Measurements from ENCODE around the gene BCOR. TPM values are rescaled to one million over a fixed set of nuclear protein-coding genes. Genes with fewer than 3 reads are reported as not detected.
A peak's percentile ranks its signal among the peaks of the same experiment; 100 is the strongest.

Gene BCOR
- total and polyA plus RNA-seq, 2 of the 13 experiments (the other 11 are each of a cell fraction or from before 2014, with no cell fraction given) = 14.3 to 15.2 TPM

DNA sequence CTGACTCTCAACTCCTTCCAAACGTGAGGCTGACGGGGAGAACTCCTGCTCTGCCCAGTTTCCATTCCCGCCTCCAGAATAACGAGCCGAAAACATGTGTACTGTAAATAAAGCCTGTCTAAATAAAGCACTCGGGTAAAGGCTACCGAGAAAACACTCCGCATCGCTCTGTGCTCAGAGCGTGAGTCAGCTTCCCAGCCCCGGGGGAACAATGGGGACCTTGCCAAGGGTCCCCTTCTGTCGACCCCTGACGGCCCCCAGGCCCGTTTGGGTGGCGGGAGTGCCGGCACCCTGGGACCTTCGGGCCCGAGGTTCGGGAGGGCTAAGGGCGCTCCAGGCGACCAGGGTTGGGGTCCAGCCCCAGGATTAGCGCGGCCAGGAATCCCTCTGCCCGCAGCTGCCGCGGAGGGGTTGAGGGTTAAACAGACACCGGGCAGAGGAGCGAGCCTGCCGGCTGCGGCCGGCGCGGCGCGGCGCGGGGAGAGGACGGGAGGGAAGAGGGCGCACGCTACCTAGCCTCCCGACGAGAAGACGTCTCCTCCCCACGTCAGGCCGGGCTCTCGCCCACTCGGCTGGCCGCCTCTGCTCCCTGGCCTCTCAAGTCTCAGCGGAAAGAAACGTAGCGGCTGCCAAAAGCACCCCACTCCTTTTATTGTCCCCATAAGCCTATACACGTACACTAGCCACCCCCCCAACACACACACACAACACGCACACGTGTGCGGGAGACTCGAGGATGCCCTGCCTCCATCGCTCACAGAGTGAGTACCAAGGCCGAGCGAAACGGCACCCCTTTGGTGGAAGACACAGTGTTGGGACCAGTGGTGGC, 85.5 kb downstream of the BCOR start:
- Histone ChIP-seq H4K20me1 (ENCODE audit: insufficient read depth, low read length) (no peaks in the 10 kb centered on the region), H3K27me3 (ENCODE audit: control insufficient read depth in 1 of 2, insufficient read depth in 2 of 2, low read length in 2 of 2) (no peaks in the 10 kb centered on the region), H3K79me2 (ENCODE audit: insufficient read depth, low read length) (no peaks in the 10 kb centered on the region), H3K9ac (ENCODE audit: insufficient read depth, low read depth, low read length) (peak overlapping the region; percentile 86), H3K4me2 (ENCODE audit: low read depth, low read length) (peak overlapping the region; percentile 92), H2AFZ (ENCODE audit: low read length) (no peak overlapping the region), H3K4me1 (ENCODE audit: insufficient read depth, low read length) (peaks cover 27% of the 10 kb centered on the region), H3K27ac (ENCODE audit: extremely low read length, insufficient read depth, low read length) (peak overlapping the region; percentile 98), H3K36me3 (replicated peaks in 1 of 2; ENCODE audit: control insufficient read depth in 1 of 2, insufficient read depth in 2 of 2, low read length in 2 of 2) (no peaks in the 10 kb centered on the region), H3K4me3 (replicated peaks in 1 of 3; ENCODE audit: insufficient read depth in 1 of 3, low read depth in 2 of 3, low read length in 3 of 3) (peak overlapping the region; percentile 59 to 77 (median 70); a peak in 5 of 6 replicates), H3K9me3 (ENCODE audit: low read length) (no peaks in the 10 kb centered on the region)
- intact Hi-C loops (cut with micrococcal nuclease; ENCODE audit: unreplicated experiment) = loop anchor here (1.0 to 5.0 kb wide), 3 partner anchors 9 to 85 kb away; partner anchors contain the start of gene BCOR
- POLR2A ChIA-PET = interaction anchor here (0.6 to 4.1 kb wide), 23 partner anchors 9 to 164 kb away, joined by 3 to 41 read pairs (median 8); partner anchors contain the start of gene BCOR
- WGBS (ENCODE audit: low lambda C conversion rate) = 0% methylated on average over 5 of the region's 60 CpGs
- FAIRE-seq (peak; percentile 81), DNase-seq (ENCODE audit: low spot score) (peak; percentile 63), ATAC-seq (peak; percentile 41)
- no TSS peak for BruUV-seq (replicated peaks)
- in situ Hi-C loops (cut with HindIII; ENCODE audit: extremely low pct_ligation_motif_present, low pct_unique_long_range_greater_than_20kb) = loop anchor here (5.0 kb wide), 1 partner anchor 140 kb away; no protein-coding TSS in a partner anchor
- CTCF ChIA-PET (ENCODE audit: low intra/inter-chr PET ratio, low total read pairs) = no interaction called here
- no peak for TF ChIP-seq ZNF746 (CRISPR knock-in tag; IDR thresholded peaks at IDR 0.05)
- 0 out of 2 replicates have a peak, but pooled peaks have one; percentile 23 for TF ChIP-seq ATF7-NPFF (CRISPR knock-in tag; IDR thresholded peaks at IDR 0.05; ENCODE audit: low read depth)
- TF ChIP-seq KAT7 (CRISPR knock-in tag; IDR thresholded peaks at IDR 0.05; ENCODE audit: borderline replicate concordance) = 0 out of 2 replicates have a peak, but pooled peaks have one; percentile 15
- 0 out of 2 replicates have a peak, but pooled peaks have one; percentile 16 for TF ChIP-seq ZNF543 (CRISPR knock-in tag; IDR thresholded peaks at IDR 0.05)
- TF ChIP-seq, protein P1, sequence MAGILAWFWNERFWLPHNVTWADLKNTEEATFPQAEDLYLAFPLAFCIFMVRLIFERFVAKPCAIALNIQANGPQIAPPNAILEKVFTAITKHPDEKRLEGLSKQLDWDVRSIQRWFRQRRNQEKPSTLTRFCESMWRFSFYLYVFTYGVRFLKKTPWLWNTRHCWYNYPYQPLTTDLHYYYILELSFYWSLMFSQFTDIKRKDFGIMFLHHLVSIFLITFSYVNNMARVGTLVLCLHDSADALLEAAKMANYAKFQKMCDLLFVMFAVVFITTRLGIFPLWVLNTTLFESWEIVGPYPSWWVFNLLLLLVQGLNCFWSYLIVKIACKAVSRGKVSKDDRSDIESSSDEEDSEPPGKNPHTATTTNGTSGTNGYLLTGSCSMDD (CRISPR knock-in tag; IDR thresholded peaks at IDR 0.05) = no peak
- peak; percentile 23; the same call in 1 of the 2 replicates for TF ChIP-seq SOX5 (CRISPR knock-in tag; IDR thresholded peaks at IDR 0.05; ENCODE audit: borderline replicate concordance)
- no peak for TF ChIP-seq SOX6 (IDR thresholded peaks at IDR 0.05)
- TF ChIP-seq SOX6 (CRISPR knock-in tag; IDR thresholded peaks at IDR 0.05) = peak; percentile 42
- TF ChIP-seq, protein P2, sequence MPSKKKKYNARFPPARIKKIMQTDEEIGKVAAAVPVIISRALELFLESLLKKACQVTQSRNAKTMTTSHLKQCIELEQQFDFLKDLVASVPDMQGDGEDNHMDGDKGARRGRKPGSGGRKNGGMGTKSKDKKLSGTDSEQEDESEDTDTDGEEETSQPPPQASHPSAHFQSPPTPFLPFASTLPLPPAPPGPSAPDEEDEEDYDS (CRISPR knock-in tag; IDR thresholded peaks at IDR 0.05) = 0 out of 2 replicates have a peak, but pooled peaks have one; percentile 36
- no peak for TF ChIP-seq FIP1L1 (IDR thresholded peaks at IDR 0.05; ENCODE audit: borderline replicate concordance, insufficient read depth, low read depth, low read length)
- TF ChIP-seq, protein P3, sequence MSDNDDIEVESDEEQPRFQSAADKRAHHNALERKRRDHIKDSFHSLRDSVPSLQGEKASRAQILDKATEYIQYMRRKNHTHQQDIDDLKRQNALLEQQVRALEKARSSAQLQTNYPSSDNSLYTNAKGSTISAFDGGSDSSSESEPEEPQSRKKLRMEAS (IDR thresholded peaks at IDR 0.05) = peak; percentile 37; the same call in 1 of the 2 replicates
- 0 out of 2 replicates have a peak, but pooled peaks have one; percentile 30 for TF ChIP-seq BHLHE40 (IDR thresholded peaks at IDR 0.05; ENCODE audit: low read length)
- no peak for TF ChIP-seq FOXA1 (IDR thresholded peaks at IDR 0.05)
- 0 out of 2 replicates have a peak, but pooled peaks have one; percentile 24 for TF ChIP-seq FOXA1 (CRISPR knock-in tag; IDR thresholded peaks at IDR 0.05)
- peak in 1 of 2 experiments; percentile 42; a peak in 1 of 4 replicates for TF ChIP-seq POLR2A (IDR thresholded peaks at IDR 0.05; ENCODE audit: insufficient read depth in 1 of 2, low read depth in 2 of 2, low read length in 2 of 2)
- TF ChIP-seq GZF1 (CRISPR knock-in tag; IDR thresholded peaks at IDR 0.05) = no peak
- TF ChIP-seq, protein P4, sequence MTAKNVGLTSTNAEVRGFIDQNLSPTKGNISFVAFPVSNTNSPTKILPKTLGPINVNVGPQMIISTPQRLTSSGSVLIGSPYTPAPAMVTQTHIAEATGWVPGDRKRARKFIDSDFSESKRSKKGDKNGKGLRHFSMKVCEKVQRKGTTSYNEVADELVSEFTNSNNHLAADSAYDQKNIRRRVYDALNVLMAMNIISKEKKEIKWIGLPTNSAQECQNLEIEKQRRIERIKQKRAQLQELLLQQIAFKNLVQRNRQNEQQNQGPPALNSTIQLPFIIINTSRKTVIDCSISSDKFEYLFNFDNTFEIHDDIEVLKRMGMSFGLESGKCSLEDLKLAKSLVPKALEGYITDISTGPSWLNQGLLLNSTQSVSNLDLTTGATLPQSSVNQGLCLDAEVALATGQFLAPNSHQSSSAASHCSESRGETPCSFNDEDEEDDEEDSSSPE (CRISPR knock-in tag; IDR thresholded peaks at IDR 0.05) = peak; percentile 19; the same call in 1 of the 2 replicates
- 0 out of 2 replicates have a peak, but pooled peaks have one; percentile 12 for TF ChIP-seq NFIC (IDR thresholded peaks at IDR 0.05; ENCODE audit: low read length)
- TF ChIP-seq, protein P5, sequence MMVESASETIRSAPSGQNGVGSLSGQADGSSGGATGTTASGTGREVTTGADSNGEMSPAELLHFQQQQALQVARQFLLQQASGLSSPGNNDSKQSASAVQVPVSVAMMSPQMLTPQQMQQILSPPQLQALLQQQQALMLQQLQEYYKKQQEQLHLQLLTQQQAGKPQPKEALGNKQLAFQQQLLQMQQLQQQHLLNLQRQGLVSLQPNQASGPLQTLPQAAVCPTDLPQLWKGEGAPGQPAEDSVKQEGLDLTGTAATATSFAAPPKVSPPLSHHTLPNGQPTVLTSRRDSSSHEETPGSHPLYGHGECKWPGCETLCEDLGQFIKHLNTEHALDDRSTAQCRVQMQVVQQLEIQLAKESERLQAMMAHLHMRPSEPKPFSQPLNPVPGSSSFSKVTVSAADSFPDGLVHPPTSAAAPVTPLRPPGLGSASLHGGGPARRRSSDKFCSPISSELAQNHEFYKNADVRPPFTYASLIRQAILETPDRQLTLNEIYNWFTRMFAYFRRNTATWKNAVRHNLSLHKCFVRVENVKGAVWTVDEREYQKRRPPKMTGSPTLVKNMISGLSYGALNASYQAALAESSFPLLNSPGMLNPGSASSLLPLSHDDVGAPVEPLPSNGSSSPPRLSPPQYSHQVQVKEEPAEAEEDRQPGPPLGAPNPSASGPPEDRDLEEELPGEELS (CRISPR knock-in tag; IDR thresholded peaks at IDR 0.05) = peak; percentile 26; the same call in 1 of the 2 replicates
- TF ChIP-seq ZNF713 (CRISPR knock-in tag; IDR thresholded peaks at IDR 0.05) = no peak
